ENCODE measurements around the gene AFMID. TPM values are rescaled to one million over a fixed set of nuclear protein-coding genes. Genes with fewer than 3 reads are reported as not detected.

Gene AFMID
- total RNA-seq, 1 experiment from 2014 or later = 65.8 TPM

GRCh38 chr17:78239489-78239931 lies 52.3 kb downstream of the AFMID start:
- CTCF ChIA-PET = no interaction called here
- Histone ChIP-seq H3K9ac (ENCODE audit: low read length) (no peak overlapping the region), H3K27ac (ENCODE audit: low read depth, low read length) (no peak overlapping the region), H3K9me3 (ENCODE audit: control insufficient read depth in 1 of 2, insufficient read depth in 1 of 2, low read depth in 1 of 2, low read length in 2 of 2) (no peaks in the 10 kb centered on the region), H3K36me3 (ENCODE audit: control insufficient read depth in 1 of 2, insufficient read depth in 2 of 2, low read length in 2 of 2) (no peaks in the 10 kb centered on the region), H3K4me3 (replicated peaks in 1 of 2; ENCODE audit: low read depth in 1 of 2, low read length in 2 of 2) (no peak overlapping the region), H3K9me2 (ENCODE audit: insufficient read depth) (no peaks in the 10 kb centered on the region), H3K27me3 (ENCODE audit: insufficient read depth, low read length) (no peaks in the 10 kb centered on the region), H2AFZ (ENCODE audit: low read depth, low read length, poor library complexity, severe bottlenecking) (no peak overlapping the region), H4K20me1 (ENCODE audit: insufficient read depth) (no peaks in the 10 kb centered on the region), H3K4me1 (ENCODE audit: control insufficient read depth in 1 of 2, insufficient read depth in 2 of 2, low read length in 2 of 2) (peaks cover 0 to 9% of the 10 kb centered on the region in 2 experiments; a peak in 1 of 4 replicates), H3K4me2 (ENCODE audit: low read length) (no peak overlapping the region), H3K79me2 (ENCODE audit: insufficient read depth, low read length) (no peaks in the 10 kb centered on the region)
- DNase-seq (ENCODE audit: low read depth, low spot score) (no peak), ATAC-seq (no peak)
- no TSS peak for BruUV-seq (replicated peaks)
- no peak for TF ChIP-seq CTCF (IDR thresholded peaks at IDR 0.05 in 2 of 3, conservative IDR thresholded peaks at IDR 0.05 in 1 of 3; ENCODE audit: borderline replicate concordance in 1 of 3, insufficient read depth in 1 of 3, low read depth in 2 of 3, low read length in 2 of 3)
- no peak for TF ChIP-seq YY1 (IDR thresholded peaks at IDR 0.05; ENCODE audit: extremely low read depth, insufficient replicate concordance, low read depth, low read length)
- no peak for TF ChIP-seq TCF7L2 (IDR thresholded peaks at IDR 0.05; ENCODE audit: borderline replicate concordance, extremely low read depth, insufficient read depth, insufficient read length)
- TF ChIP-seq POLR2A (IDR thresholded peaks at IDR 0.05; ENCODE audit: borderline replicate concordance, extremely low read depth, insufficient read depth, insufficient read length) = no peak
- TF ChIP-seq SIN3A (IDR thresholded peaks at IDR 0.05; ENCODE audit: low read depth) = no peak
- no peak for TF ChIP-seq ZFX (IDR thresholded peaks at IDR 0.05)
- no peak for TF ChIP-seq SP1 (IDR thresholded peaks at IDR 0.05; ENCODE audit: low read depth)
- no peak for TF ChIP-seq EZH2 (IDR thresholded peaks at IDR 0.05)
- no peak for TF ChIP-seq ZNF274 (IDR thresholded peaks at IDR 0.05; ENCODE audit: low read depth, low read length)
- TF ChIP-seq RAD21 (IDR thresholded peaks at IDR 0.05; ENCODE audit: low read depth) = no peak
- TF ChIP-seq FOSL1 (IDR thresholded peaks at IDR 0.05; ENCODE audit: low read depth) = no peak
- TF ChIP-seq ATF3 (IDR thresholded peaks at IDR 0.05) = no peak
- no peak for TF ChIP-seq EGR1 (IDR thresholded peaks at IDR 0.05; ENCODE audit: low read depth)
- no peak for TF ChIP-seq JUND (IDR thresholded peaks at IDR 0.05)
- no peak for TF ChIP-seq ZBTB33 (IDR thresholded peaks at IDR 0.05; ENCODE audit: extremely low read depth, insufficient replicate concordance, low read length)
- TF ChIP-seq MAX (IDR thresholded peaks at IDR 0.05) = no peak
- no peak for TF ChIP-seq REST (IDR thresholded peaks at IDR 0.05; ENCODE audit: low read depth)
- no peak for TF ChIP-seq POLR2AphosphoS5 (IDR thresholded peaks at IDR 0.05; ENCODE audit: low read depth, low read length)
- RAD21 ChIA-PET (ENCODE audit: low non-redundant PET in 1 of 2, low total read pairs in 2 of 2, uncharacterized antibody in 2 of 2, unreplicated experiment in 2 of 2) = no interaction called here
- intact Hi-C loops (cut with micrococcal nuclease) = no loop called here
- POLR2A ChIA-PET = no interaction called here
